Measurements from ENCODE around the gene ECE1.

DNA sequence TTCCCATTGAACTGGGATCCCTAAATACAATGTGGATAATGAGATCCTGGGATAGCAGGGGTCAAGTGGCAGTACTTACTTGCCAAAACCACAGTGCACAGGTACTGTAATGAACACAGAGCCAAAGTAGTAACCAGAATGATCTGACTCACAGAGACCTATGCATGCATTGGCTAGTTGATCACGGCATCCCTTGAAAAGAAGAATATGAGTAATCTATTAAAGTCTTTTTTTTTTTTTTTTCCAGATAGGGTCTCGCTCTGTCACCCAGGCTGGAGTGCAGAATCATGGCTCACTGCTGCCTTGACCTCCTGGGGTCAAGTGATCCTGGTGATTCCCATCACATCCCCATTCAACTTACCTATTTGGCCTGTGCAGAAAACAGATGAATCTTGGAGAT is 84.1 kb downstream of the ECE1 start:
- TF ChIP-seq CTCF (IDR thresholded peaks at IDR 0.05): no peak
- no peak for TF ChIP-seq POLR2A (IDR thresholded peaks at IDR 0.05)

Measured in uterus (tissue), 2 donors.